Prostate gland (tissue), 2 donors: ENCODE data around the gene FAM107B. TPM values are rescaled to one million over a fixed set of nuclear protein-coding genes. Genes with fewer than 3 reads are reported as not detected.
A peak's percentile ranks its signal among the peaks of the same experiment; 100 is the strongest.

Experiments used
- DNase-seq: peaks from one replicate; pipeline ENCODE4 v3.0.0-alpha.2; 2019; ENCODE audit warnings: low spot score
- H3K27ac ChIP-seq, 2 donors: fragments of 200-600 bp; sonication (generic); 2 replicates each; pipeline ENCODE4 v1.5.1; 2017 to 2019
- H3K27me3 ChIP-seq: fragments of 200-600 bp; sonication (generic); replicated peaks from 2 replicates; pipeline ENCODE4 v1.5.1; 2019; ENCODE audit not compliant: insufficient read depth
- H3K36me3 ChIP-seq, 2 donors: fragments of 200-600 bp; sonication (generic); 1 replicate in 1 of 2; 2 replicates in 1 of 2; pipeline versions ENCODE4 v1.5.1 to v1.8.1; 2017 to 2019
- H3K4me1 ChIP-seq: fragments of 200-600 bp; sonication (generic); replicated peaks from 2 replicates; pipeline ENCODE4 v1.5.1; 2019
- H3K4me3 ChIP-seq, 2 donors: fragments of 200-600 bp; sonication (generic); 2 replicates each; pipeline ENCODE4 v1.5.1; 2017 to 2019
- H3K9me3 ChIP-seq: fragments of 200-600 bp; sonication (generic); 2 replicates; pipeline ENCODE4 v1.5.1; 2017
- POLR2A ChIP-seq: fragments of 450-650 bp; IDR thresholded peaks from one replicate; pipeline ENCODE4 v1.6.1; 2016; ENCODE audit warnings: antibody characterized with exemption, mild to moderate bottlenecking
- POLR2AphosphoS5 ChIP-seq: sonication (generic); formaldehyde crosslinking; IDR thresholded peaks from one replicate; pipeline ENCODE4 v1.6.1; 2017; ENCODE audit warnings: antibody characterized with exemption
- WGBS: methylation state at CpG from one replicate; pipeline ENCODE4 v1.1.5; 2018; 5-methylcytosine and 5-hydroxymethylcytosine counted together
- intact Hi-C: fragments of 100-400 bp; cut with DNase I; formaldehyde crosslinking; loops from one replicate; pipeline ENCODE4 v1.14.2; 2022
- total RNA-seq, 2 donors: library from RNA; depleted of rRNA; stranded (reverse); fragments of >200 nt; gene quantifications; one replicate each; pipeline ENCODE4 v1.1.0, GENCODE V29; 2016
- TF ChIP-seq, protein P1 (sequence below), 4 experiments: fragments of 200-600 bp in 2 of 4; fragments of 450-650 bp in 2 of 4; sonication (generic) in 2 of 4; IDR thresholded peaks; 1 replicate in 3 of 4; 2 replicates in 1 of 4; pipeline ENCODE4 v1.5.1; 2016 to 2019; ENCODE audit warnings: antibody characterized with exemption in 4 of 4, mild to moderate bottlenecking in 2 of 4, moderate library complexity in 2 of 4

FAM107B gene
- total RNA-seq, 2 donors from 2014 or later = 32.9 to 63.9 TPM

GRCh38 chr10:14539176-14539575, 235.5 kb downstream of the FAM107B start:
- Histone ChIP-seq H3K27me3 (no peaks in the 10 kb centered on the region), H3K4me1 (no peaks in the 10 kb centered on the region), H3K27ac (no peak overlapping the region), H3K4me3 (no peak overlapping the region), H3K36me3 (no peaks in the 10 kb centered on the region), H3K9me3 (no peaks in the 10 kb centered on the region)
- intact Hi-C loops = no loop called here
- no peak for DNase-seq
- no peak for TF ChIP-seq POLR2A
- TF ChIP-seq, protein P1, sequence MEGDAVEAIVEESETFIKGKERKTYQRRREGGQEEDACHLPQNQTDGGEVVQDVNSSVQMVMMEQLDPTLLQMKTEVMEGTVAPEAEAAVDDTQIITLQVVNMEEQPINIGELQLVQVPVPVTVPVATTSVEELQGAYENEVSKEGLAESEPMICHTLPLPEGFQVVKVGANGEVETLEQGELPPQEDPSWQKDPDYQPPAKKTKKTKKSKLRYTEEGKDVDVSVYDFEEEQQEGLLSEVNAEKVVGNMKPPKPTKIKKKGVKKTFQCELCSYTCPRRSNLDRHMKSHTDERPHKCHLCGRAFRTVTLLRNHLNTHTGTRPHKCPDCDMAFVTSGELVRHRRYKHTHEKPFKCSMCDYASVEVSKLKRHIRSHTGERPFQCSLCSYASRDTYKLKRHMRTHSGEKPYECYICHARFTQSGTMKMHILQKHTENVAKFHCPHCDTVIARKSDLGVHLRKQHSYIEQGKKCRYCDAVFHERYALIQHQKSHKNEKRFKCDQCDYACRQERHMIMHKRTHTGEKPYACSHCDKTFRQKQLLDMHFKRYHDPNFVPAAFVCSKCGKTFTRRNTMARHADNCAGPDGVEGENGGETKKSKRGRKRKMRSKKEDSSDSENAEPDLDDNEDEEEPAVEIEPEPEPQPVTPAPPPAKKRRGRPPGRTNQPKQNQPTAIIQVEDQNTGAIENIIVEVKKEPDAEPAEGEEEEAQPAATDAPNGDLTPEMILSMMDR (IDR thresholded peaks at IDR 0.05) = no peak
- TF ChIP-seq POLR2AphosphoS5 = no peak

GRCh38 chr10:14536241-14537213, 238.2 kb downstream of the FAM107B start:
- 74% methylated on average over 21 of the region's 21 CpGs for WGBS
- TF ChIP-seq POLR2A (no peak), POLR2AphosphoS5 (peak; percentile 23)
- TF ChIP-seq, protein P1 (IDR thresholded peaks at IDR 0.05) = peak; percentile 23 to 61 (median 54)
- H3K27me3 ChIP-seq = no peaks in the 10 kb centered on the region
- no peaks in the 10 kb centered on the region for H3K4me1 ChIP-seq
- no peak overlapping the region for H3K4me3 ChIP-seq
- no peak overlapping the region for H3K27ac ChIP-seq
- peak; percentile 71 for DNase-seq
- H3K36me3 ChIP-seq = no peaks in the 10 kb centered on the region
- H3K9me3 ChIP-seq = no peaks in the 10 kb centered on the region
- intact Hi-C loops = no loop called here

GRCh38 chr10:14535457-14536130, 239.1 kb downstream of the FAM107B start:
- DNase-seq = no peak
- no peaks in the 10 kb centered on the region for H3K36me3 ChIP-seq
- peaks cover 3% of the 10 kb centered on the region for H3K4me1 ChIP-seq
- intact Hi-C loops = no loop called here
- WGBS = 76% methylated on average over 7 of the region's 7 CpGs
- TF ChIP-seq, protein P1 (IDR thresholded peaks at IDR 0.05) = no peak
- TF ChIP-seq POLR2A = no peak
- no peak for TF ChIP-seq POLR2AphosphoS5
- H3K27ac ChIP-seq = no peak overlapping the region
- no peaks in the 10 kb centered on the region for H3K9me3 ChIP-seq
- no peaks in the 10 kb centered on the region for H3K27me3 ChIP-seq
- H3K4me3 ChIP-seq = no peak overlapping the region

- 92% methylated on average over 7 of the region's 7 CpGs for WGBS
- Histone ChIP-seq H3K27ac (no peak overlapping the region), H3K4me1 (peaks cover 3% of the 10 kb centered on the region), H3K36me3 (no peaks in the 10 kb centered on the region), H3K9me3 (no peaks in the 10 kb centered on the region), H3K27me3 (no peaks in the 10 kb centered on the region), H3K4me3 (no peak overlapping the region)
- TF ChIP-seq POLR2A (no peak), POLR2AphosphoS5 (no peak)
- TF ChIP-seq, protein P1 (IDR thresholded peaks at IDR 0.05) = no peak
- intact Hi-C loops = no loop called here
- no peak for DNase-seq
These were observed 240.5 kb downstream of the FAM107B start for GRCh38 chr10:14534152-14534551.
